Lower leg skin (tissue), 3 donors: ENCODE data around the gene ARHGAP30.

Experiments
- POLR2A ChIP-seq, 2 donors: fragments of 450-650 bp; IDR thresholded peaks; one replicate each; pipeline ENCODE4 v1.6.1; 2016 to 2017; ENCODE audit warnings: antibody characterized with exemption in 2 of 2, mild to moderate bottlenecking in 1 of 2, moderate library complexity in 1 of 2
- TF ChIP-seq, protein P1 (sequence below), 3 donors: fragments of 450-650 bp; IDR thresholded peaks; one replicate each; pipeline ENCODE4 v1.5.1; 2016; ENCODE audit warnings: antibody characterized with exemption in 3 of 3, mild to moderate bottlenecking in 3 of 3, moderate library complexity in 2 of 3

DNA sequence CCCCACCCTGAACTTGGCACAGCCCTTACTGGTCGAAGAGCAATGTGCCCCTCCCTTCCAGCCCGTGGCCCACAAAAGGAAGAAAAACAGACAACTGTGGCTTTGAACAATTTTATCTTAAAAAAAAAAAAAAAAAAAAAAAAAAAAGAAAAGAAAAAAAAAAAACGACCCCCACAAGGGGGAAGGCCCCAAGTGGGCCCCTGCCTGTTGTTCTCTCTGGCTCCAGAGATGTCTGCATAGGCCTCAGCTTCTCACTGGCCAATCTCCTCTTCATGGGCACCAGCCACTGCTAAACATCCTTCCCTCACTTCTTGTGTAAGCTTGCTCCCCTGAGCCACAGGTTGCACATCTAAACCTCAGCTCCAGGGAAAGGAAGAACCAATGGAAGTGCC is 30.5 kb downstream of the ARHGAP30 start:
- TF ChIP-seq, protein P1, sequence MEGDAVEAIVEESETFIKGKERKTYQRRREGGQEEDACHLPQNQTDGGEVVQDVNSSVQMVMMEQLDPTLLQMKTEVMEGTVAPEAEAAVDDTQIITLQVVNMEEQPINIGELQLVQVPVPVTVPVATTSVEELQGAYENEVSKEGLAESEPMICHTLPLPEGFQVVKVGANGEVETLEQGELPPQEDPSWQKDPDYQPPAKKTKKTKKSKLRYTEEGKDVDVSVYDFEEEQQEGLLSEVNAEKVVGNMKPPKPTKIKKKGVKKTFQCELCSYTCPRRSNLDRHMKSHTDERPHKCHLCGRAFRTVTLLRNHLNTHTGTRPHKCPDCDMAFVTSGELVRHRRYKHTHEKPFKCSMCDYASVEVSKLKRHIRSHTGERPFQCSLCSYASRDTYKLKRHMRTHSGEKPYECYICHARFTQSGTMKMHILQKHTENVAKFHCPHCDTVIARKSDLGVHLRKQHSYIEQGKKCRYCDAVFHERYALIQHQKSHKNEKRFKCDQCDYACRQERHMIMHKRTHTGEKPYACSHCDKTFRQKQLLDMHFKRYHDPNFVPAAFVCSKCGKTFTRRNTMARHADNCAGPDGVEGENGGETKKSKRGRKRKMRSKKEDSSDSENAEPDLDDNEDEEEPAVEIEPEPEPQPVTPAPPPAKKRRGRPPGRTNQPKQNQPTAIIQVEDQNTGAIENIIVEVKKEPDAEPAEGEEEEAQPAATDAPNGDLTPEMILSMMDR (IDR thresholded peaks at IDR 0.05): no peak
- no peak for TF ChIP-seq POLR2A (IDR thresholded peaks at IDR 0.05)
